SK-N-SH (cell line): ENCODE data around the gene MFAP3. TPM values are rescaled to one million over a fixed set of nuclear protein-coding genes. Genes with fewer than 3 reads are reported as not detected.

ENCODE experiments used
- polyA plus RNA-seq, 3 experiments: library from polyadenylated mRNA; depleted of rRNA; stranded (reverse); fragments of >200 nt; gene quantifications; 2 replicates each; pipeline ENCODE4 v1.2.3, GENCODE V29; 2012

Gene MFAP3
- polyA plus RNA-seq, 1 of the 3 experiments (the other 2 are of a cell fraction), result 16.0 TPM

Other genes starting within 250 kb of the MFAP3 start
- gene FAM114A2, start 57 bp upstream of the MFAP3 start, polyA plus RNA-seq (2012; rRNA removed), result 9.0 and 11.9 TPM in 2 replicates
- 56.3 and 78.9 TPM in 2 replicates for gene GALNT10, start 151.8 kb downstream of the MFAP3 start, polyA plus RNA-seq (2012; rRNA removed)